ENCODE data around the gene PLA1A. TPM values are rescaled to one million over a fixed set of nuclear protein-coding genes. Genes with fewer than 3 reads are reported as not detected.

The PLA1A gene
- total RNA-seq, 1 donor from 2014 or later = 1.6 TPM

GRCh38 chr3:119636891-119637611 is 39.4 kb downstream of the PLA1A start:
- DNase-seq (ENCODE audit: low spot score) = no peak

DNA sequence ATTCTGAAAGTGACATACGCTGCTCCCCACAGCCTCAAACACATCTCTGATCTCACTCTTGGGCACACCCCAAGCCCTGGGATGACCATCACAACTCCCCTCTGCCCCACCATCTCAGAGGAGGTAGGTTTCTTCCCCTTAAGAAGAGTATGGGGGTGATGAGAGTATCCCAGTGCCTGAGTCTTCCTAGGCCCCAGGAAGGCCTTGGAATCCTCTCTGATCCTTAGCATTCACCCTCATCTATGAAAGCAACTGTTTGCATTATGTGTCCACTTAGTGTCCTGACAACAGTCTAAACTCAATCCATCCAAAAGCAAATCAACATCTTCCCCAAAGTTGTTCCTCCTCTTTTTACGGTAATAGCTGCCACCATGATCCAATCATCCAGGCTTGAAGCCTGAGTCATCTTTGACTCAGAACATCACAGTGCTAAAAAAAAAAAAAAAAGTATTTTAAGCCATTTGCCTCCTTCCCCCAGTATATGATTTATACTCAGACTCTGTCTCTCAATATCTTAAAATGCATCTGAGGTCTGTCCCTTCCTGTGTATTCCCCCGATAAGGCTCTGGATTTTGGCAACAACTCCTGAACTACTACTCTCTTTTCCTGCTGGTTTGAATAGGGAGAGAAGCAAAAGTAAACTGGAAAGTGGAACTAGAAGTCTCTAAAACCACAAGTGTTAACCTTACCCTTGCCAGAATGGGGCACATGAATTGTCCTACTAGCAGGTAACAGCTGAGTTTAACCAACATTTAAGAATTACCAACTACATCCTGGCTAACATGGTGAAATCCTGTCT is 40.2 kb downstream of the PLA1A start:
- DNase-seq (ENCODE audit: low spot score) = no peak

GRCh38 chr3:119639494-119640350 is 42.0 kb downstream of the PLA1A start:
- no peak for DNase-seq (ENCODE audit: low spot score)

DNA sequence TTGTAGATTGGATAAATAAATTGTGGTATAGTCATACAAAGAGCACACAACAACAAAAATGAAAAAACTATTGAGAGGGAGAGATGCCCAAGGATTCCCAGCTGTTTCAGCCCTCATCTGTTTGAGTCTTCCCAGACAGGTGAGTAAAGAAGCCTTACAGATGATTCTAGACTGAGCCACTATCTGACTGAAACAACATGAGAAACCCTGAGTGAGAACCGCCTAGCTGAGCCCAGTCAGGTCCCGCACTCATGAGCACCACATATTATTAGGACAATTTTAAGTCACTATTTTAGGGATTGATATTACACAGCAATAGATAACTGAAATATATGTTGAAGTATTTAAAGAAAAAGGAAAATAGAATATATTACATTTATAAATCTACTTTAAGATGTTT is 43.7 kb downstream of the PLA1A start:
- DNase-seq (ENCODE audit: low spot score) = no peak

- DNase-seq (ENCODE audit: low spot score) = no peak
These were observed 45.2 kb downstream of the PLA1A start for GRCh38 chr3:119642746-119643473.

- DNase-seq (ENCODE audit: low spot score) = no peak
These were observed 45.8 kb downstream of the PLA1A start for GRCh38 chr3:119643528-119643927.

DNA sequence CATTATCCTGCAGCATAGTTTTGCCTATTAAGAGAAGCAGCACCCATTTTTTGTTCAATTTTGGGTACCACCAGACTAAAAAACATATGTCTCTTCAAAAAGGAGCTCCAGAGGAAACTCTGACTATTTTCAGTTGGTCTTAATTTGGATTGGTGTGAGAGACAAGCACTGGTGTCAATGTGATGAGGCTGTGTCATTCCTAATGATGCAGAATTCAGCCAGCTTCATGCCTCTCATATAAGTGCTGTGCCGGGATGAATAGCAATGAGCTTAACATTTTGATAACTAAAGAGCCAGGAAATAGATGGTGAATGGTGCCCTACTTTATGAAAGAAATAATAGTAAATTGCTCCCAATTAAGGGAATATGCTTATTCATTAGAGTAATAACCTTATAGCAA is 46.8 kb downstream of the PLA1A start:
- no peak for DNase-seq (ENCODE audit: low spot score)

GRCh38 chr3:119645813-119646212 is 48.1 kb downstream of the PLA1A start:
- no peak for DNase-seq (ENCODE audit: low spot score)

- no peak for DNase-seq (ENCODE audit: low spot score)
These were observed 49.5 kb downstream of the PLA1A start for GRCh38 chr3:119647171-119647570.

DNA sequence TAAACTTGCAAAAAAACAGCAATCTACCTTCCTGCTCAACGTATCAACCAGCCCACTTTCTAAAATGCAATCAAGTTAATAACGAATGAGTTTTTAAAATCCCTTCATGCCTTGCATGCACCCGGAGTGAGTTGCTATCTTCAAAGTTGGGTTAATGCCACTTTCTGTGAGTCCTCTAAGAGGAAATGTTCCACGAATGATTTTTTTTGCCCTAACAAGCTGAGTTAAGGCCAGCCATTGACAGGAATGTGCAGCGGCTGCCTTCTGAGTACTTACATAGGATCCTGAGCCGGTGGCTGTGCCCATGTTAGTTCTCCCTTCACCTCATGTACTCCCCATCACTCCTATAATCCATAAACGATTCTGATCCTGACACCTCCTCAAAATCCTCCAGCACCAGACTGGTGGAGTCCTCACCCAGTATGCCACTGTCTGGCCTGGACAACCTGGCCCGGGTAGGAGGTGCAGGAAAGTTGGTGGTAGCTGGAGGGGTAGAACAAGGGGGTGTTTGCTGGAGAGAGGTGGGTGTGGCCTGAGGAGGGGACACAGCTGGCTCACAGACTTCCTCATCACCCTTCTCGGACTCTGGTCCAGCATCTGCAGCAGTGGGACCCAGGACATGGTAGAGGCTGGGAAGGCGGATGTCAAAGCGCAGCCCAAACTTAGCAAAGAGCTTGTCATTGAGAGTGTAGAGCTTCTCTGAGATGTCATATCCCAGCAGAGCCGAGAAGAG is 50.3 kb downstream of the PLA1A start:
- DNase-seq (ENCODE audit: low spot score) = no peak

GRCh38 chr3:119649761-119650160 is 52.1 kb downstream of the PLA1A start:
- no peak for DNase-seq (ENCODE audit: low spot score)

- DNase-seq (ENCODE audit: low spot score) = no peak
These were observed 54.8 kb downstream of the PLA1A start for GRCh38 chr3:119652306-119653033.

DNA sequence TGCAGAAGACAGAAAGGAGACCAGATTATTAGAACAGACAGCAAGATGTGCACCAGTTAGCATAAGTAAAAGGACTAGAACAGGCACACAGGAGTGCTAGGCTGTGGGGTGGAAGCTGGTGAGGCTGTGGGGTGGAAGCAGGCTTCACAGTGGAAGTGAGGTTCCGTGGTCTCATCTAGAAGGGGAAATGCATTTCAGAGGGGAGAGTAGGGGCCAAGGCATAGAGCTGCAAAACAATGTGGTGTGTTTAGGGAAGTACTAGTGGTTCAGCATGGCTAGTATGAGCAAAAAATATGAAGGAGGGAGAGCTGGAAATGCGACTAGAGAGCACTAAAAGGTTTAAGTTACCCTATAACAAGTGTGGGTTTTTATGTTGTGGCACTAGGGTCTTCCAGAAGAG is 56.2 kb downstream of the PLA1A start:
- DNase-seq (ENCODE audit: low spot score) = no peak

GRCh38 chr3:119657887-119658702 is 60.4 kb downstream of the PLA1A start:
- no peak for DNase-seq (ENCODE audit: low spot score)

DNA sequence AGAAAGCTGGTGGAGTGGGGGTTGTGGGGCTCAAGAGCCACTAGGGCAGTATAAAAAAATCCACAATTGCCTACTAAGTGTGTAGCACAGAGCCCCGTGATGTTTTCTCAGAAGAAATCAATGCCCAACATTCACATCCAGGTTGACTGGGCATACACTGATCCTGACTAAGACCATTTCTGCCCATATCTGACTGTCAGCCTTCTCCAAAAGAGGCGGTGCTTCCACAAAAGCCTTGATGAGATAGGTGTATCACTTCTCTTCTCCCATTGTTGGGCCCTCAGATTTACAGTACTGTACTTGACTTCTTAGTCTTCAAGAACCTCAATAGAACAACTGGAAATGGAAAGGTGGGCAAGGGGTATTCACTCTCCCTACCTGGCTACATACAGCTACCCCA is 61.3 kb downstream of the PLA1A start:
- DNase-seq (ENCODE audit: low spot score) = no peak

DNA sequence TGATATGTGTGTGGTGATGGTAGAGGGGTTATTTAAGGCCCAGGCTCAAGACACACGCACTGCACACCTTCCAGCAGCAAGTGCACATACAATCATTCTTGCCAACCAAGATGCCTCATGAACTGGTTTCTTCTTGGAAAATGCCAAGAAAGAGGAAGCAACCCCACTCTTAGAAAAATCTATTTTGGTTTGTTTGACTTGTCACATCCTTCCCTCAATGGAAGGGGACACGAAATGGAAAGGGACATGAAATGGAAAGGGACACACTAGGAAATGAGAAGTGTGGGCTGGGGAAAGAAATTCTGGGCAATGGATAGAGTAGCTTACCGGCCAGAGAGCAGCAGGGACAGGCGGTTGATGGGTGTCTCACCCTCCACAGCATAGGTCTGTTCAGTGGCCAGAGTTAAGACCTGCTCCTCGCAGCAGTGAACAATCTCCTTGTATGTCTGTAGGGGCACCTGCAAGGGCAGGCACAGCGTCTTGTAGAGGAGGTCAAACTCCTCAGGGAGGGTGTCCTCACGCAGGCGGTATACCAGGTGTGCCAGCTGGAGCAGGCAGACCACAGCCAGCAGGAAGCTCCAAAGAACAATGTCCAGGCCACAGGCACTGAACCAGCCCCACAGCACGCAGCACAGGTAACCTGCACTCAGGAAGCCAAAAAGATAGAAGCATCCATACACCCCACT is 62.1 kb downstream of the PLA1A start:
- no peak for DNase-seq (ENCODE audit: low spot score)

DNA sequence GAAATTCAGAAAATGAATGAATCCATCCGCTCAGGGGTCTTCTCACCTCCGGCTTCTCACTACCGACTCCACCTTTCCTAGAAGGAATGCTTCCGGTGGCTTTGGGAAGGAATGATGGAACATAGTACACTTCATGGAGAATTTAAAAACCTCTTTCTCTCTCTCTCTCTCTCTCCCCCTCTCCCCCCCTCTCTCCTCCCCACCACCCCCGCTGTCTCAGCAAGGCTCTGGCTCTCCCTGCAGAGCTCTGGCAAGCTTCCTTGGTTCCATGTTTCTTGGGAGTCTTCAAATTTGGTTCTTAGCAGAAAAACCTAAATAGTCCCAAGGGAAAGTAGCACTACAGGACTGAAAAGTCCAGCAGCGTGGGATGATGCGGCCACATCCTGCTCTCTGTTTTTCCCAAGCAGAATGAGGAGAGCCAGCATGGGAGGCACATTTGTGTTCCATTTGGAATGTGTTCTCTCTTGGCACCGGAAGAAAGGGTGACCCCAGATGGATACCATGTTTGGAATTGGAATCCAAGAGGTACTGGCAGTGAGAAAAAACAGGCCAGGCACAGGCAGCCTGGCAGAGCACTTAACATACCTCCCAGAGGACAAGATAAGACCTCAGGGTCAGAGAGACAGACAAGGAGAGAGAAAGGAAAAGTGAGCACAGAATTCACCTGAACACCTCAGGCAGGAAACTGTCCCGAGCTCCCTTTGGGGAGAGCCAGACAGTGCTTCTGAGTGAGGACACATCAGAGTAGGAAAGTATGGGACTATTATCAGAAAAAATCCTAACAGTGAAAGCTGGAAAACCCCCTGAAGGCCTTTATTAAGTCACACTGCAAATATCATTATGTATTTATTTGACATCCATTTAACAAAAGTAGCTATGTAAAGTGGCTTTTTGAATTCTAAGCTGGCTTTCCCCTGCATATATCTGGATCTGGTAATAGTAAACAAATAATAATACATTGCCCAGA is 63.1 kb downstream of the PLA1A start, which contains the start of gene POPDC2:
POPDC2 (minus strand) TSS at position 116 of the 967 bp plus-strand sequence. CDS start 166 bp downstream, outside the sequence.
- DNase-seq (ENCODE audit: low spot score) = no peak

Data from ureter (tissue), 1 donor.